GM12873 (cell line): ENCODE data around the gene TRAIP.

Experiments used
- TF ChIP-seq, protein P1 (sequence below): IDR thresholded peaks from 2 replicates; pipeline ENCODE4 v1.5.1; 2012; ENCODE audit warnings: low read depth, mild to moderate bottlenecking, moderate library complexity, low read length, control low read depth; ENCODE audit not compliant: insufficient read depth; ENCODE audit errors: missing control alignments

TRAIP gene

DNA sequence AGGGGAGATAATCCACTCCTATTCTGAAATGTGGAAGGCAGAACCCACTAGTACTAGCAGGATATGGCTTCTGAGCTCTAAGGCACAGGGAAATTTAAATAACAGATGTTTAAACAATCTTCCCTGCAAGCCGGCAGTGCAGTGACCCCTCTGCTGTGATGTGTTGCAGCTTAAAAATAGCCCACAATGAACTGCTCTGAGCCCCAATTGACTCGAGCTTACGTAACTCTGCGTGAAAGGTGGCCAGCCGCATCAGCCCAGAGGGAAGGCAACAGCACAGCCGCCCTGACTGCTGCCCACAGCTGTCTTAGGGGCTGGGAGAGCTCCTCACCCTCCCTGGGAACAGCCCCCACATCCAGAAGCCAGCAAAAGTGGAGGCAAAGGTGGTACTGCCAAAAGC lies 25.8 kb upstream of the TRAIP start:
- TF ChIP-seq, protein P1, sequence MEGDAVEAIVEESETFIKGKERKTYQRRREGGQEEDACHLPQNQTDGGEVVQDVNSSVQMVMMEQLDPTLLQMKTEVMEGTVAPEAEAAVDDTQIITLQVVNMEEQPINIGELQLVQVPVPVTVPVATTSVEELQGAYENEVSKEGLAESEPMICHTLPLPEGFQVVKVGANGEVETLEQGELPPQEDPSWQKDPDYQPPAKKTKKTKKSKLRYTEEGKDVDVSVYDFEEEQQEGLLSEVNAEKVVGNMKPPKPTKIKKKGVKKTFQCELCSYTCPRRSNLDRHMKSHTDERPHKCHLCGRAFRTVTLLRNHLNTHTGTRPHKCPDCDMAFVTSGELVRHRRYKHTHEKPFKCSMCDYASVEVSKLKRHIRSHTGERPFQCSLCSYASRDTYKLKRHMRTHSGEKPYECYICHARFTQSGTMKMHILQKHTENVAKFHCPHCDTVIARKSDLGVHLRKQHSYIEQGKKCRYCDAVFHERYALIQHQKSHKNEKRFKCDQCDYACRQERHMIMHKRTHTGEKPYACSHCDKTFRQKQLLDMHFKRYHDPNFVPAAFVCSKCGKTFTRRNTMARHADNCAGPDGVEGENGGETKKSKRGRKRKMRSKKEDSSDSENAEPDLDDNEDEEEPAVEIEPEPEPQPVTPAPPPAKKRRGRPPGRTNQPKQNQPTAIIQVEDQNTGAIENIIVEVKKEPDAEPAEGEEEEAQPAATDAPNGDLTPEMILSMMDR, result no peak

DNA sequence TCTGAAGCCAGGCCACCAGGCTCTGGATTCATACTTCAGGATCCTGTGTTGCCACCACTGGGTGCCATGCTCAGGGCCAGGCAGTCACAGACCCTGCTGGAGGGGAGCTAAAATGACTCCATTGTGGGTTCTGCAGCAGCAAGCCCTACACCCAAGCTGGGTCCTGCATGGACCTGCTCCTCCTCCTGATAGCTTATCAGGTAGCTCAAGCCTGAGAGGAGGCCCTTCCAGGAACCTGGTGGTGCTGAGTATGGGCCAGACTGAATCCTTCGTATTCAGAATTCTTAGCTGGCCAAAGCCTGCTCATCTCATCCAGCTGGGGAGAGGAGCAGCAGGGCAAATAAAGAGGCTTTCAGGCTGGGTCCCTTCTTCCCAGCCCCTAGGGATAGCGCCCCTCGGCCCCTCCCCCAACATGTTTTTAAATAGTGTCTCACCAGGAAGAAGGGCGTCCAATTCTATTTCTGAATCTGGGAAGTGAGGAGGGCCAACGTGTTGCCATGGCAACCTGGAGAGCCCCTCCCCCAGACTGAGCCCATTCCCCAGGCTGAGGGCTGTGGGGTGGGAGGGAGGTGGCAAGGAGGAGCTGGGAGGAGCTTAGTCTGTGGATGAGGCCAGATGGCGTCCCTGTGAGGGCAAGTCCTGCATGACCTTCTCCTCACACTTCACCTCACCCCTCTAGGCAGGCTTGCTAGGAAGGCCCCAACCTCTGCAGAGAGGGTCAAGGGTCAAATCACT lies 24.4 kb upstream of the TRAIP start:
- TF ChIP-seq, protein P1, result no peak

- TF ChIP-seq, protein P1, result no peak
These were observed 23.4 kb upstream of the TRAIP start for GRCh38 chr3:49879721-49880120.

DNA sequence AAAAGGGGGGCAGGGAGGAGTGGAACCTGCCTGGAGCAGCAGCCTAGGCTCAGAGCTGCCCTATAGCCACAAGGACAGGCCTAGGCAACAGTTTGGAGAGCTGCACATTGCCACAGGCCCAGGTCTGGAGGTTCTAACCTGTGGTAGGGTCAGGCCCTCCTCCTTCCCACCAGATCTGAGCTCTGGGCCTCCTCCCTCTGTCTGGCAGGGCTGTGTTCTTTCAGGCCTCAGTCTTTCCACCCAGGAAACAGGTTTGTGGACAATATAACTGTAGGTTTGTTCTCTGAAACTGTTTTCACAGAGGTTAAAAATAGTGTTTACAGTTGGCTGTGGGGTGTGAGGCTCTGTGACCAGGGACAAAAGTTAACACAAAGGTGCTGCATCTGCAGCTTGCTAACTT lies 22.3 kb upstream of the TRAIP start:
- TF ChIP-seq, protein P1, result no peak

GRCh38 chr3:49877716-49878115 lies 21.4 kb upstream of the TRAIP start:
- TF ChIP-seq, protein P1, result no peak

GRCh38 chr3:49876567-49876966 lies 20.2 kb upstream of the TRAIP start:
- TF ChIP-seq, protein P1, result no peak

DNA sequence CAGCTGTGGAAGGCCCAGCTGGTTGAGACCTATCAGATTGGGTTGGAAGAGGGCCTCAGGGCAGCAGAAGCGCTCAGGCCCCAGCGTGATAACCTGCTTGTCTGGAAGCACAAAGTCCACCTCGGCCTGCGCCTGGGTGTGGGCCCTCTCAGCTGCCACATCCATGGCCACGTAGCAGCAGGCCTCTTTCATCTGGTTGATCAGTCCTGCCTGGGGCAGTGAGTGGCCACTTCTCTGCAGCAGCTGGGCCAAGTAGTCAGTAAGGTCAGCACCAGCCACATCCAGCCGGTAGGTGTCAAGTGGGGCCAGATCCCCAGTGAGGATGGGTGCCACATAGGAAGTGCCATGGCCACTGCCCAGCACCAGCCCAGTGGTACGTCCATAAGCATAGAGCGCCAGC lies 17.3 kb upstream of the TRAIP start:
- TF ChIP-seq, protein P1, result no peak
